ENCODE results near the gene EVA1C.

DNA sequence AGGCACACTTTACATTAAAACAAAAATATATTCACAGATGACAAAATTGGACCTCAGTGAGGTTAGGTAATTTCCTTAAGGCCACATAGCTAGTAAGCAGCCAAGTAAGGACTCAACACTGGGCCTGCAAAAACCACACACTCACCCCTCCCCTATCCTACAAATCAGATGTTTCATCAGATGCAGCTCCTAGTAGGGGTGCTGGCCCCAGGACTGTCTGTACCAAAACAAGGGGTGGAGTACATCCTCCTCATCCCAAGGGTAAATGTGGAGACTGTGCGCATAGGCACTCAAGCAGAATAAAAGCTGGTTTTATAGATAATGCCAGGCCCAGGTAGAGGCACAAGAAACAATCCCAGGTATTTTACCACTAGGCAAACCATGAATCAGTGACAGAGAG, 45.3 kb upstream of the EVA1C start:
- no peak for TF ChIP-seq POLR2A (IDR thresholded peaks at IDR 0.05)
- TF ChIP-seq POLR2AphosphoS5 (IDR thresholded peaks at IDR 0.05) = no peak
- TF ChIP-seq, protein P1, sequence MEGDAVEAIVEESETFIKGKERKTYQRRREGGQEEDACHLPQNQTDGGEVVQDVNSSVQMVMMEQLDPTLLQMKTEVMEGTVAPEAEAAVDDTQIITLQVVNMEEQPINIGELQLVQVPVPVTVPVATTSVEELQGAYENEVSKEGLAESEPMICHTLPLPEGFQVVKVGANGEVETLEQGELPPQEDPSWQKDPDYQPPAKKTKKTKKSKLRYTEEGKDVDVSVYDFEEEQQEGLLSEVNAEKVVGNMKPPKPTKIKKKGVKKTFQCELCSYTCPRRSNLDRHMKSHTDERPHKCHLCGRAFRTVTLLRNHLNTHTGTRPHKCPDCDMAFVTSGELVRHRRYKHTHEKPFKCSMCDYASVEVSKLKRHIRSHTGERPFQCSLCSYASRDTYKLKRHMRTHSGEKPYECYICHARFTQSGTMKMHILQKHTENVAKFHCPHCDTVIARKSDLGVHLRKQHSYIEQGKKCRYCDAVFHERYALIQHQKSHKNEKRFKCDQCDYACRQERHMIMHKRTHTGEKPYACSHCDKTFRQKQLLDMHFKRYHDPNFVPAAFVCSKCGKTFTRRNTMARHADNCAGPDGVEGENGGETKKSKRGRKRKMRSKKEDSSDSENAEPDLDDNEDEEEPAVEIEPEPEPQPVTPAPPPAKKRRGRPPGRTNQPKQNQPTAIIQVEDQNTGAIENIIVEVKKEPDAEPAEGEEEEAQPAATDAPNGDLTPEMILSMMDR (IDR thresholded peaks at IDR 0.05) = no peak

All from gastroesophageal sphincter (tissue), 3 donors.